Testis (tissue), 3 donors: Measurements from ENCODE around the gene SMIM23. TPM values are rescaled to one million over a fixed set of nuclear protein-coding genes. Genes with fewer than 3 reads are reported as not detected.

Source experiments
- DNase-seq: peaks from one replicate; pipeline ENCODE4 v3.0.0-alpha.2; 2019
- H3K27ac ChIP-seq, 2 donors: fragments of 200-600 bp; sonication (generic); one replicate each; pipeline ENCODE4 v1.5.1; 2019
- H3K27me3 ChIP-seq: fragments of 200-600 bp; sonication (generic); one replicate; pipeline ENCODE4 v1.5.1; 2019
- H3K36me3 ChIP-seq: fragments of 200-600 bp; sonication (generic); one replicate; pipeline ENCODE4 v1.5.1; 2017; ENCODE audit warnings: low read depth; ENCODE audit errors: missing control alignments
- H3K4me1 ChIP-seq: fragments of 200-600 bp; sonication (generic); one replicate; pipeline ENCODE4 v1.5.1; 2019
- H3K4me3 ChIP-seq, 2 donors: fragments of 200-600 bp; sonication (generic); one replicate each; pipeline ENCODE4 v1.5.1; 2017 to 2019
- H3K9me3 ChIP-seq: fragments of 200-600 bp; sonication (generic); one replicate; pipeline ENCODE4 v1.5.1; 2017
- POLR2A ChIP-seq: fragments of 450-650 bp; IDR thresholded peaks from one replicate; pipeline ENCODE4 v1.6.1; 2017; ENCODE audit warnings: antibody characterized with exemption, mild to moderate bottlenecking, moderate library complexity
- WGBS, 2 donors: methylation state at CpG; one replicate each; pipeline ENCODE4 v1.1.5; 2018; 5-methylcytosine and 5-hydroxymethylcytosine counted together
- intact Hi-C: fragments of 100-400 bp; cut with DNase I; formaldehyde crosslinking; loops from one replicate; pipeline ENCODE4 v1.15.1; 2023; ENCODE audit warnings: low total_unique reads
- polyA plus RNA-seq: library from polyadenylated mRNA; stranded (reverse); fragments of 350-450 nt; fragmentation: Illumina TruSeq; extraction: RNeasy Lipid Tissue Mini Kit (QIAGEN cat#74804); gene quantifications from one replicate; pipeline ENCODE4 v1.2.3, GENCODE V29; 2014; ENCODE audit warnings: low read depth, low replicate concordance; ENCODE audit not compliant: insufficient read depth
- total RNA-seq, 2 donors: library from RNA; depleted of rRNA; stranded (reverse); fragments of >200 nt; gene quantifications; one replicate each; pipeline ENCODE4 v1.2.3, GENCODE V29; 2016
- TF ChIP-seq, protein P1 (sequence below), 3 experiments: fragments of 450-650 bp in 2 of 3; fragments of 200-600 bp in 1 of 3; sonication (generic) in 1 of 3; IDR thresholded peaks; one replicate each; pipeline ENCODE4 v1.5.1; 2016 to 2019; ENCODE audit warnings: antibody characterized with exemption in 3 of 3, mild to moderate bottlenecking in 2 of 3, moderate library complexity in 1 of 3

The SMIM23 gene
- total and polyA plus RNA-seq, 3 donors from 2014 or later = 1.4 to 24.4 (median 3.4) TPM

DNA sequence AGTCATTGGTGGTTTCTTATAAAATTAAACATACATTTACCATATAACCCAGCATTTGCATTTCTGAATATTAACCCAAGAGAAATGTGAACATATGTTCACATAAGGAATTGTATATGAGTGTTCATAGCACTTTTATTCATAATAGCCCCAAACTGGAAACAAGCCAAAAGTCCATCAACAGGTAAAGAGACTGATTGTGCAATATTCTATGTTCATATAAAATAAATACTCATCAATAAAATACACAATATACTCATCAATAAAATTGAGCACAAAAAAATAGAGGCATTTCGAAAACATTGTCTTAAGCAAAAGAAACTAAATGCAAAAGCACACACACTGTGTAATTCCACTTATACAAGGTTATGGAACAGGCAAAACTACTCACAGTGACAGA is 3.7 kb downstream of the SMIM23 start:
- TF ChIP-seq, protein P1, sequence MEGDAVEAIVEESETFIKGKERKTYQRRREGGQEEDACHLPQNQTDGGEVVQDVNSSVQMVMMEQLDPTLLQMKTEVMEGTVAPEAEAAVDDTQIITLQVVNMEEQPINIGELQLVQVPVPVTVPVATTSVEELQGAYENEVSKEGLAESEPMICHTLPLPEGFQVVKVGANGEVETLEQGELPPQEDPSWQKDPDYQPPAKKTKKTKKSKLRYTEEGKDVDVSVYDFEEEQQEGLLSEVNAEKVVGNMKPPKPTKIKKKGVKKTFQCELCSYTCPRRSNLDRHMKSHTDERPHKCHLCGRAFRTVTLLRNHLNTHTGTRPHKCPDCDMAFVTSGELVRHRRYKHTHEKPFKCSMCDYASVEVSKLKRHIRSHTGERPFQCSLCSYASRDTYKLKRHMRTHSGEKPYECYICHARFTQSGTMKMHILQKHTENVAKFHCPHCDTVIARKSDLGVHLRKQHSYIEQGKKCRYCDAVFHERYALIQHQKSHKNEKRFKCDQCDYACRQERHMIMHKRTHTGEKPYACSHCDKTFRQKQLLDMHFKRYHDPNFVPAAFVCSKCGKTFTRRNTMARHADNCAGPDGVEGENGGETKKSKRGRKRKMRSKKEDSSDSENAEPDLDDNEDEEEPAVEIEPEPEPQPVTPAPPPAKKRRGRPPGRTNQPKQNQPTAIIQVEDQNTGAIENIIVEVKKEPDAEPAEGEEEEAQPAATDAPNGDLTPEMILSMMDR (IDR thresholded peaks at IDR 0.05) = no peak
- no peak for TF ChIP-seq POLR2A
- Histone ChIP-seq H3K4me3 (no peak overlapping the region), H3K27me3 (no peaks in the 10 kb centered on the region), H3K9me3 (no peaks in the 10 kb centered on the region), H3K27ac (no peak overlapping the region), H3K4me1 (no peaks in the 10 kb centered on the region), H3K36me3 (no peaks in the 10 kb centered on the region)
- no peak for DNase-seq
- 90 to 93% methylated on average over 1 of the region's 1 CpG for WGBS, 2 donors
- intact Hi-C loops = no loop called here

DNA sequence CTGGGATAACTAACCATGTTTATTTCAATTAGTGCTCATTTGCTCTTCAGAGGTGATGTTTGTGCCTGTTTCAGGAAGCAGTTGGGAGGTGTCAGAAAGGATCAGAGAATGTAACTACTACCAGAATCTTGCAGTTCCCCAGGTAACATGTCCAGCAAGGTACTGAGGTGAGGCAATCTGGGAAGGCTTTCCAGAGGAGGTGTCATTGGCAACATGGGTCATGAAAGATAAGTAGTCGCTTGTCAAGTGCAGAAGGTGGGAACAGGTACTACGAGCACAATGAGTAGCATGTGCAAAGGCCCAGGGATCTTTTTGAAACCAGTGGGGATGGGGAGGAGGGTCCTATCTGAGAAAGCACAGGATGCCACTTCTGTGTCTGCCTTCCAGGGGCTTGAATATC is 4.8 kb downstream of the SMIM23 start:
- H3K27ac ChIP-seq = no peak overlapping the region
- H3K27me3 ChIP-seq = no peaks in the 10 kb centered on the region
- no peaks in the 10 kb centered on the region for H3K4me1 ChIP-seq
- 89 to 100% methylated on average over 2 of the region's 2 CpGs for WGBS, 2 donors
- TF ChIP-seq, protein P1 (IDR thresholded peaks at IDR 0.05) = no peak
- TF ChIP-seq POLR2A = no peak
- intact Hi-C loops = no loop called here
- H3K4me3 ChIP-seq = no peak overlapping the region
- no peak for DNase-seq
- H3K9me3 ChIP-seq = no peaks in the 10 kb centered on the region
- no peaks in the 10 kb centered on the region for H3K36me3 ChIP-seq

DNA sequence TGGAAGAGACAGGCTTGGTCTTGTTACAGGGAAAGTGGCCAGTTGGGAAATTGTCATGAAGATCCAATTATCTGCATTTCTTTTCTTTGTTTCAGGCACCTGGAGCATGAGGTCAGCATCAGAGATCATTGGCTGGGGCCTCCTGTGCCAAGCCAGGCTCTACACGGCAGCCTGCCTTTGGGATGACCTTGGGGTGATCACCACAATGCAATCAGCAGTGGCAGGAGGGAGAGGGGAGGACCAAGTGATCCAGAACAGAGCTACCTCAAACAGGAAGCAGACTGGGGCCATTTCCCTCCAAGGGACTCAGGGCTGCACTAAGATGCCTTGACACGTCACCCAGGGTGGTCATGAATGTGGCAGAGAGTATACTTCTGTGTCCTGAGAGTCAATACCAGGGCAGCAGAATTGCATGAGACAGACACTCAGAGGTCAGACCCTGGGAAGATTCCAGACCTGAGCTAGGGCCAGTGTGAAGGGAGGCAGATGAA is 8.9 kb downstream of the SMIM23 start:
- no peaks in the 10 kb centered on the region for H3K36me3 ChIP-seq
- no peak overlapping the region for H3K4me3 ChIP-seq
- WGBS, 2 donors = 55 to 100% methylated on average over 1 to 2 of the region's 2 CpGs
- no peaks in the 10 kb centered on the region for H3K27me3 ChIP-seq
- H3K4me1 ChIP-seq = no peaks in the 10 kb centered on the region
- TF ChIP-seq, protein P1 (IDR thresholded peaks at IDR 0.05) = no peak
- TF ChIP-seq POLR2A = no peak
- H3K27ac ChIP-seq = no peak overlapping the region
- intact Hi-C loops = no loop called here
- no peak for DNase-seq
- no peaks in the 10 kb centered on the region for H3K9me3 ChIP-seq

DNA sequence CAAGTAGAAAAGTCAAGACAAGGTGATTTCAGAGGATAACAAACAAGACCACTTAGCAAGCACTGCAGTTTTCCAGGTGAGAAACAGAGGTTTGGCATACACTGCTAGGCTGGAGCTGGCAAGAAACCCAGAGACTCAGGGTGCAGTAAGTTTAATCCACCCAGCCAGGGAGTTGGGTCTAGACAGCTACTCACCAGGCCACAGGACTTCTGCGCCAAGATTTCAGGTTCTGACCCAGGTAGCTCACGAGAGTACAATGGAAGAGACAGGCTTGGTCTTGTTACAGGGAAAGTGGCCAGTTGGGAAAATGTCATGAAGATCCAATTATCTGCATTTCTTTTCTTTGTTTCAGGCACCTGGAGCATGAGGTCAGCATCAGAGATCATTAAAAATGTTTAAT is 9.8 kb downstream of the SMIM23 start:
- Histone ChIP-seq H3K27ac (no peak overlapping the region), H3K4me3 (no peak overlapping the region), H3K36me3 (no peaks in the 10 kb centered on the region), H3K4me1 (no peaks in the 10 kb centered on the region), H3K27me3 (no peaks in the 10 kb centered on the region), H3K9me3 (no peaks in the 10 kb centered on the region)
- DNase-seq = no peak
- WGBS, 2 donors = 85 to 89% methylated on average over 2 of the region's 2 CpGs
- intact Hi-C loops = no loop called here
- TF ChIP-seq, protein P1 (IDR thresholded peaks at IDR 0.05) = no peak
- TF ChIP-seq POLR2A = no peak

DNA sequence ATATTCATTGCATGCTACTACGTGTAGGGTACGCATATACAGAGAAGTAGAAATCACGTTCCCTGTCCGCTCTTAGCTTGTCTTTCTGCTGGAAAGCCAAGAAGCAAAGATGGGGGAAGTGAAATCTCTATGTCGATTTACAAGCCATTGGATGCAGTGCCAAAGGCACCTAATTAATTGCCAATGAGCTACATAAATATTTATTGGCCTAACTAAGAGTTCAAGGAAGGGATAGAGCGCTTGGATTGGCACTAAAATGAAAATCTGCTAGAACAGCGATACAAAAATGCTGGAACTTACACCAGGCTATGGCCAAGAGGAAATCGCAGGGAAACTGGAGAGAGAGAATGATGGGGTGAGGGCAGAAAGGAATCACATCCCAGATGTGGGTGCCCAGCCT is 10.8 kb downstream of the SMIM23 start:
- H3K4me3 ChIP-seq = no peak overlapping the region
- no peaks in the 10 kb centered on the region for H3K4me1 ChIP-seq
- no peak for TF ChIP-seq POLR2A
- TF ChIP-seq, protein P1 (IDR thresholded peaks at IDR 0.05) = no peak
- DNase-seq = no peak
- no peaks in the 10 kb centered on the region for H3K9me3 ChIP-seq
- intact Hi-C loops = no loop called here
- no peak overlapping the region for H3K27ac ChIP-seq
- H3K27me3 ChIP-seq = no peaks in the 10 kb centered on the region
- no peaks in the 10 kb centered on the region for H3K36me3 ChIP-seq
- 88 to 91% methylated on average over 8 of the region's 8 CpGs for WGBS, 2 donors
